Measurements from ENCODE around the gene PARP15. TPM values are rescaled to one million over a fixed set of nuclear protein-coding genes. Genes with fewer than 3 reads are reported as not detected.

PARP15 gene
- total and polyA plus RNA-seq, 2 experiments from 2014 or later, result 0.39 to 0.87 TPM

- H3F3A ChIP-seq (replicated peaks; ENCODE audit: low read depth), result no peaks in the 10 kb centered on the region
- peaks cover 1% of the 10 kb centered on the region for H3K27me3 Mint-ChIP-seq (ENCODE audit: insufficient read depth, low read depth, poor library complexity)
- H3K4me1 Mint-ChIP-seq, result no peaks in the 10 kb centered on the region
- H3K9me3 Mint-ChIP-seq, result no peaks in the 10 kb centered on the region; the same call in 1 of the 3 replicates
- no peak for ATAC-seq
- H3K79me2 ChIP-seq (replicated peaks; ENCODE audit: insufficient read depth), result no peaks in the 10 kb centered on the region
- H3K36me3 ChIP-seq (ENCODE audit: insufficient read depth), result no peaks in the 10 kb centered on the region
- H4K20me1 ChIP-seq (replicated peaks; ENCODE audit: insufficient read depth), result no peaks in the 10 kb centered on the region
- H3K4me2 ChIP-seq, result no peak overlapping the region
- H3K9me2 ChIP-seq (ENCODE audit: insufficient read depth), result no peaks in the 10 kb centered on the region
- no peaks in the 10 kb centered on the region for H3K4me1 ChIP-seq (ENCODE audit: insufficient read depth)
- no peak for DNase-seq (ENCODE audit: low spot score)
- H3K27ac ChIP-seq (ENCODE audit: low read depth), result no peak overlapping the region
- no peak for TF ChIP-seq ZNF114 (CRISPR knock-in tag; IDR thresholded peaks at IDR 0.05)
- TF ChIP-seq REST (IDR thresholded peaks at IDR 0.05; ENCODE audit: unreplicated experiment), result no peak
- TF ChIP-seq CREB1 (CRISPR knock-in tag; IDR thresholded peaks at IDR 0.05; ENCODE audit: low read depth), result no peak
- no peak for TF ChIP-seq POLR2AphosphoS5 (IDR thresholded peaks at IDR 0.05; ENCODE audit: low read depth)
- no peak for TF ChIP-seq EZH2phosphoT487 (IDR thresholded peaks at IDR 0.05; ENCODE audit: unreplicated experiment)
- no peak for TF ChIP-seq STAT1 (IDR thresholded peaks at IDR 0.05; ENCODE audit: unreplicated experiment)
- TF ChIP-seq EZH2 (IDR thresholded peaks at IDR 0.05; ENCODE audit: low read depth, unreplicated experiment), result no peak
- no peaks in the 10 kb centered on the region for H3K27me3 ChIP-seq (ENCODE audit: insufficient read depth)
- peak overlapping the region; percentile 28; the same call in 1 of the 2 replicates for H2AFZ ChIP-seq
- H3K36me3 Mint-ChIP-seq (ENCODE audit: low read depth), result no peaks in the 10 kb centered on the region
- H3K27ac Mint-ChIP-seq, result no peak overlapping the region
- no peak overlapping the region for H3K4me3 Mint-ChIP-seq
- no peak overlapping the region for H3K4me3 ChIP-seq
These were observed 58.3 kb downstream of the PARP15 start for GRCh38 chr3:122635789-122636188.

DNA sequence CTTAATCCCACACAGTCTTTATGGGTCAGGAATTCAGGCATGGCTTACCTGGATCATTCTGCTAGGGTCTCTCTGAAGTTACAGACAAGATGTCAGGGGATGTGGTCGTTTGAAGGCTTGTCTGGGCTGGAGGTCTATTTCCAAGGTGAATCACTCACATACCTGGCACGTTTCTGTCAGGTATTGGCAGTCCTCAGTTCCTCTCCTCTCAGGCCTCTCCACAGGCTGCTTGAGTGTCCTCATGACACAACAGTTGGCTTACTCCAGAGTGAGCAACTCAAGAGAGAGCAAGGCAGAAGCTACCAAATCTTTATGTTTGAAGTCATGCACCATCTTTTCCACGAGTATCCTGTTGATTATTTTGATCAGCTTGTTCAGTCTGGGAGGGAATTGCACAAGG, 59.2 kb downstream of the PARP15 start:
- H3K4me3 Mint-ChIP-seq, result no peak overlapping the region
- TF ChIP-seq NANOG (IDR thresholded peaks at IDR 0.05; ENCODE audit: borderline replicate concordance) (no peak), JUNB (IDR thresholded peaks at IDR 0.05; ENCODE audit: unreplicated experiment) (no peak), REST (IDR thresholded peaks at IDR 0.05; ENCODE audit: unreplicated experiment) (no peak), EZH2phosphoT487 (IDR thresholded peaks at IDR 0.05; ENCODE audit: unreplicated experiment) (no peak), ZNF114 (CRISPR knock-in tag; IDR thresholded peaks at IDR 0.05) (no peak), STAT1 (IDR thresholded peaks at IDR 0.05; ENCODE audit: unreplicated experiment) (no peak)
- TF ChIP-seq, protein P1, sequence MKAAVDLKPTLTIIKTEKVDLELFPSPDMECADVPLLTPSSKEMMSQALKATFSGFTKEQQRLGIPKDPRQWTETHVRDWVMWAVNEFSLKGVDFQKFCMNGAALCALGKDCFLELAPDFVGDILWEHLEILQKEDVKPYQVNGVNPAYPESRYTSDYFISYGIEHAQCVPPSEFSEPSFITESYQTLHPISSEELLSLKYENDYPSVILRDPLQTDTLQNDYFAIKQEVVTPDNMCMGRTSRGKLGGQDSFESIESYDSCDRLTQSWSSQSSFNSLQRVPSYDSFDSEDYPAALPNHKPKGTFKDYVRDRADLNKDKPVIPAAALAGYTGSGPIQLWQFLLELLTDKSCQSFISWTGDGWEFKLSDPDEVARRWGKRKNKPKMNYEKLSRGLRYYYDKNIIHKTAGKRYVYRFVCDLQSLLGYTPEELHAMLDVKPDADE (IDR thresholded peaks at IDR 0.05), result no peak
- TF ChIP-seq, protein P2, sequence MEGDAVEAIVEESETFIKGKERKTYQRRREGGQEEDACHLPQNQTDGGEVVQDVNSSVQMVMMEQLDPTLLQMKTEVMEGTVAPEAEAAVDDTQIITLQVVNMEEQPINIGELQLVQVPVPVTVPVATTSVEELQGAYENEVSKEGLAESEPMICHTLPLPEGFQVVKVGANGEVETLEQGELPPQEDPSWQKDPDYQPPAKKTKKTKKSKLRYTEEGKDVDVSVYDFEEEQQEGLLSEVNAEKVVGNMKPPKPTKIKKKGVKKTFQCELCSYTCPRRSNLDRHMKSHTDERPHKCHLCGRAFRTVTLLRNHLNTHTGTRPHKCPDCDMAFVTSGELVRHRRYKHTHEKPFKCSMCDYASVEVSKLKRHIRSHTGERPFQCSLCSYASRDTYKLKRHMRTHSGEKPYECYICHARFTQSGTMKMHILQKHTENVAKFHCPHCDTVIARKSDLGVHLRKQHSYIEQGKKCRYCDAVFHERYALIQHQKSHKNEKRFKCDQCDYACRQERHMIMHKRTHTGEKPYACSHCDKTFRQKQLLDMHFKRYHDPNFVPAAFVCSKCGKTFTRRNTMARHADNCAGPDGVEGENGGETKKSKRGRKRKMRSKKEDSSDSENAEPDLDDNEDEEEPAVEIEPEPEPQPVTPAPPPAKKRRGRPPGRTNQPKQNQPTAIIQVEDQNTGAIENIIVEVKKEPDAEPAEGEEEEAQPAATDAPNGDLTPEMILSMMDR (conservative IDR thresholded peaks at IDR 0.05; ENCODE audit: low read depth in 2 of 2), result no peak

More for the DNA sequence above, 59.2 kb downstream of the PARP15 start:
- ATAC-seq (no peak), DNase-seq (ENCODE audit: low spot score) (no peak)
- Histone ChIP-seq H3K27ac (ENCODE audit: low read depth) (no peak overlapping the region), H3K36me3 (ENCODE audit: insufficient read depth) (no peaks in the 10 kb centered on the region), H3F3A (replicated peaks; ENCODE audit: low read depth) (no peaks in the 10 kb centered on the region), H3K4me1 (ENCODE audit: insufficient read depth) (no peaks in the 10 kb centered on the region), H3K79me2 (replicated peaks; ENCODE audit: insufficient read depth) (no peaks in the 10 kb centered on the region), H3K4me3 (no peak overlapping the region), H4K20me1 (replicated peaks; ENCODE audit: insufficient read depth) (no peaks in the 10 kb centered on the region), H2AFZ (peak overlapping the region; percentile 28; the same call in 1 of the 2 replicates), H3K9me2 (ENCODE audit: insufficient read depth) (no peaks in the 10 kb centered on the region), H3K4me2 (no peak overlapping the region), H3K27me3 (ENCODE audit: insufficient read depth) (no peaks in the 10 kb centered on the region)
- H3K36me3 Mint-ChIP-seq (ENCODE audit: low read depth), result no peaks in the 10 kb centered on the region
- H3K4me1 Mint-ChIP-seq, result no peaks in the 10 kb centered on the region
- no peaks in the 10 kb centered on the region; the same call in 1 of the 3 replicates for H3K9me3 Mint-ChIP-seq
- H3K27ac Mint-ChIP-seq, result no peak overlapping the region
- peaks cover 1% of the 10 kb centered on the region for H3K27me3 Mint-ChIP-seq (ENCODE audit: insufficient read depth, low read depth, poor library complexity)
